Activated naive CD8-positive, alpha-beta T cell treated with anti-CD3 and anti-CD28 coated beads for 36 hours (primary cell): ENCODE results near the gene PPIF. TPM values are rescaled to one million over a fixed set of nuclear protein-coding genes. Genes with fewer than 3 reads are reported as not detected.

ENCODE experiments used
- DNase-seq: peaks from one replicate; pipeline ENCODE4 v3.0.0; 2021
- H3K27ac Mint-ChIP-seq: one replicate; pipeline ENCODE4 v1.8.0; 2022; ENCODE audit warnings: mild to moderate bottlenecking, moderate library complexity, mixed read lengths
- H3K27me3 Mint-ChIP-seq: one replicate; pipeline ENCODE4 v1.8.0; 2022; ENCODE audit warnings: mild to moderate bottlenecking, mixed read lengths
- H3K36me3 Mint-ChIP-seq: one replicate; pipeline ENCODE4 v1.8.0; 2021; ENCODE audit warnings: mild to moderate bottlenecking, mixed read lengths
- H3K4me1 Mint-ChIP-seq: one replicate; pipeline ENCODE4 v1.8.0; 2021; ENCODE audit warnings: mixed read lengths
- H3K4me3 Mint-ChIP-seq: one replicate; pipeline ENCODE4 v1.8.0; 2022; ENCODE audit warnings: mild to moderate bottlenecking, moderate library complexity, mixed read lengths
- H3K9me3 Mint-ChIP-seq: one replicate; pipeline ENCODE4 v1.8.0; 2022; ENCODE audit warnings: mixed read lengths
- total RNA-seq, 2 experiments: library from RNA; stranded (reverse); gene quantifications; one replicate each; pipeline ENCODE4 v1.2.3, GENCODE V29; 2021

The PPIF gene
- total RNA-seq, 2 experiments from 2014 or later = 163 to 176 TPM

- peaks cover 33% of the 10 kb centered on the region for H3K4me1 Mint-ChIP-seq
- peaks cover 52% of the 10 kb centered on the region for H3K36me3 Mint-ChIP-seq
- no peaks in the 10 kb centered on the region for H3K9me3 Mint-ChIP-seq
- DNase-seq = no peak
- H3K27me3 Mint-ChIP-seq = no peaks in the 10 kb centered on the region
- no peak overlapping the region for H3K27ac Mint-ChIP-seq
- no peak overlapping the region for H3K4me3 Mint-ChIP-seq
These were observed 8.8 kb downstream of the PPIF start for GRCh38 chr10:79356104-79356503.

GRCh38 chr10:79357180-79357579 is 9.9 kb downstream of the PPIF start:
- Mint-ChIP-seq H3K27me3 (no peaks in the 10 kb centered on the region), H3K4me1 (peaks cover 44% of the 10 kb centered on the region), H3K4me3 (no peak overlapping the region), H3K9me3 (no peaks in the 10 kb centered on the region), H3K27ac (no peak overlapping the region), H3K36me3 (peaks cover 50% of the 10 kb centered on the region)
- no peak for DNase-seq

- peaks cover 34% of the 10 kb centered on the region for H3K4me1 Mint-ChIP-seq
- no peaks in the 10 kb centered on the region for H3K9me3 Mint-ChIP-seq
- H3K27ac Mint-ChIP-seq = no peak overlapping the region
- no peak for DNase-seq
- H3K36me3 Mint-ChIP-seq = peaks cover 36% of the 10 kb centered on the region
- H3K27me3 Mint-ChIP-seq = no peaks in the 10 kb centered on the region
- H3K4me3 Mint-ChIP-seq = no peak overlapping the region
These were observed 11.5 kb downstream of the PPIF start for GRCh38 chr10:79358811-79359210.

GRCh38 chr10:79359816-79360498 is 12.7 kb downstream of the PPIF start:
- Mint-ChIP-seq H3K27ac (no peak overlapping the region), H3K4me3 (no peak overlapping the region), H3K4me1 (peaks cover 22% of the 10 kb centered on the region), H3K36me3 (peaks cover 27% of the 10 kb centered on the region), H3K9me3 (peaks cover 5% of the 10 kb centered on the region), H3K27me3 (peaks cover 4% of the 10 kb centered on the region)
- DNase-seq = no peak

GRCh38 chr10:79360499-79361342 is 13.5 kb downstream of the PPIF start:
- Mint-ChIP-seq H3K36me3 (peaks cover 21% of the 10 kb centered on the region), H3K27me3 (peaks cover 4% of the 10 kb centered on the region), H3K27ac (no peak overlapping the region), H3K4me3 (no peak overlapping the region), H3K9me3 (peaks cover 5% of the 10 kb centered on the region), H3K4me1 (peaks cover 21% of the 10 kb centered on the region)
- no peak for DNase-seq

- Mint-ChIP-seq H3K27ac (no peak overlapping the region), H3K4me3 (no peak overlapping the region), H3K36me3 (peaks cover 12% of the 10 kb centered on the region), H3K27me3 (peaks cover 4% of the 10 kb centered on the region), H3K9me3 (peaks cover 5% of the 10 kb centered on the region), H3K4me1 (peaks cover 17% of the 10 kb centered on the region)
- no peak for DNase-seq
These were observed 14.6 kb downstream of the PPIF start for GRCh38 chr10:79361726-79362397.

GRCh38 chr10:79367426-79368189 is 20.3 kb downstream of the PPIF start:
- Mint-ChIP-seq H3K4me1 (no peaks in the 10 kb centered on the region), H3K27me3 (peaks cover 4% of the 10 kb centered on the region), H3K4me3 (no peak overlapping the region), H3K9me3 (peaks cover 10% of the 10 kb centered on the region), H3K36me3 (peaks cover 2% of the 10 kb centered on the region), H3K27ac (no peak overlapping the region)
- DNase-seq = no peak

GRCh38 chr10:79372871-79373270 is 25.6 kb downstream of the PPIF start:
- H3K36me3 Mint-ChIP-seq = peaks cover 2% of the 10 kb centered on the region
- H3K27me3 Mint-ChIP-seq = no peaks in the 10 kb centered on the region
- no peak overlapping the region for H3K4me3 Mint-ChIP-seq
- H3K27ac Mint-ChIP-seq = no peak overlapping the region
- no peak for DNase-seq
- peaks cover 2% of the 10 kb centered on the region for H3K4me1 Mint-ChIP-seq
- H3K9me3 Mint-ChIP-seq = peaks cover 5% of the 10 kb centered on the region

- H3K36me3 Mint-ChIP-seq = peaks cover 2% of the 10 kb centered on the region
- H3K27ac Mint-ChIP-seq = no peak overlapping the region
- peaks cover 5% of the 10 kb centered on the region for H3K9me3 Mint-ChIP-seq
- no peak overlapping the region for H3K4me3 Mint-ChIP-seq
- DNase-seq = peak; percentile 64
- no peaks in the 10 kb centered on the region for H3K27me3 Mint-ChIP-seq
- peaks cover 2% of the 10 kb centered on the region for H3K4me1 Mint-ChIP-seq
These were observed 27.3 kb downstream of the PPIF start for GRCh38 chr10:79374312-79375191.

GRCh38 chr10:79375321-79376077 is 28.2 kb downstream of the PPIF start:
- H3K4me3 Mint-ChIP-seq = no peak overlapping the region
- H3K27ac Mint-ChIP-seq = no peak overlapping the region
- DNase-seq = no peak
- peaks cover 4% of the 10 kb centered on the region for H3K9me3 Mint-ChIP-seq
- H3K36me3 Mint-ChIP-seq = peaks cover 2% of the 10 kb centered on the region
- H3K4me1 Mint-ChIP-seq = peaks cover 2% of the 10 kb centered on the region
- no peaks in the 10 kb centered on the region for H3K27me3 Mint-ChIP-seq

- peaks cover 2% of the 10 kb centered on the region for H3K4me1 Mint-ChIP-seq
- H3K9me3 Mint-ChIP-seq = peaks cover 4% of the 10 kb centered on the region
- no peak overlapping the region for H3K27ac Mint-ChIP-seq
- no peak for DNase-seq
- no peaks in the 10 kb centered on the region for H3K27me3 Mint-ChIP-seq
- peaks cover 2% of the 10 kb centered on the region for H3K36me3 Mint-ChIP-seq
- no peak overlapping the region for H3K4me3 Mint-ChIP-seq
These were observed 28.9 kb downstream of the PPIF start for GRCh38 chr10:79376078-79376628.

- no peaks in the 10 kb centered on the region for H3K27me3 Mint-ChIP-seq
- no peak overlapping the region for H3K4me3 Mint-ChIP-seq
- DNase-seq = no peak
- H3K27ac Mint-ChIP-seq = no peak overlapping the region
- peaks cover 2% of the 10 kb centered on the region for H3K4me1 Mint-ChIP-seq
- H3K9me3 Mint-ChIP-seq = no peaks in the 10 kb centered on the region
- no peaks in the 10 kb centered on the region for H3K36me3 Mint-ChIP-seq
These were observed 29.7 kb downstream of the PPIF start for GRCh38 chr10:79376751-79377556.
